Measurements from ENCODE around the gene CENPH. TPM values are rescaled to one million over a fixed set of nuclear protein-coding genes. Genes with fewer than 3 reads are reported as not detected.
"Not testable (repeated sequence)": the region's sequence is repeated elsewhere in the genome, so short reads cannot be mapped to it uniquely, and the experiment has no call there.

Gene CENPH, protein sequence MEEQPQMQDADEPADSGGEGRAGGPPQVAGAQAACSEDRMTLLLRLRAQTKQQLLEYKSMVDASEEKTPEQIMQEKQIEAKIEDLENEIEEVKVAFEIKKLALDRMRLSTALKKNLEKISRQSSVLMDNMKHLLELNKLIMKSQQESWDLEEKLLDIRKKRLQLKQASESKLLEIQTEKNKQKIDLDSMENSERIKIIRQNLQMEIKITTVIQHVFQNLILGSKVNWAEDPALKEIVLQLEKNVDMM
- 4.7 and 5.0 TPM in 2 replicates for total RNA-seq

DNA sequence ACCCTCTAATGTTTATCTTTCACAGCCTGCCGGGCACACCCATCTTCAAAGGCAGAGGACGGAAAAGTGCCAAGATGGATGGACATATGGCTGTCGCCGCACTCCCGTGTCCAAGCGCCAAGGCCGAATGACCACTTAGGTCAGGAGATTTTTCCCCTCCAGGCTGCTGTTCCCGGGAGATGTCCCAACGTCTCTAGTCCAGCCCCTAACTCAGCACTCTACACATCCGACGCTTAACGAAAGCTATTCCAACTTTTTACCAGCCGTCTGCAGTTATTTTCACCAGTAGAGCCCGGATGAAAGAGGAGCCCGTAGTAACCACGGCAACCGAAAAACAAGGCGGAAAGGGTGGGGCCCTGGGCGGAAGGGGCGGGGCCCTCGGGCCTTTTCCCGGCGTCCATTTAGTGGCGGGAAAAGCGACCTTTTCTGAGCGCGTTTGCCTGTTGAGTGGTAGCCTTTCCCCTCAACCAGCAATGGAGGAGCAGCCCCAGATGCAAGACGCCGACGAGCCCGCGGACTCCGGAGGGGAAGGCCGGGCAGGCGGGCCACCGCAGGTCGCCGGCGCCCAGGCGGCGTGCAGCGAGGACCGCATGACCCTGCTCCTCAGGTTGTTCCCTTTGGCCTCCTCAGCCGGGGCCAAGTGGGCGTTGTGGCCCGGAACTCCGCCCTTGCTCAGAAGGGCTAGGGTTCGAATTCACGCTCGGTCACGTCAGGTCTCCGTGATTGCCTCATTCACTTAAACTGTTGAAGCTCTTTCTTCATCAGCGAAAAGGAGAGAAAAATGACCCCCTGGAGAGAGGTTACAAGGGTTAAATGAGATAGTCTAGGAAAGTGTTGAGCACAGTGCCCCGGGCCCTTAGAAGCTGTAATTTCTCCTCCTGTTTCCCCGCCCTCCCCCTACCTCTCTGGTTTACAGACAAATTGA, at the start of gene CENPH:
Gene CENPH (plus strand): TSS at position 422 of the 925 bp plus-strand sequence. CDS start 52 bp downstream, at position 474.
- no peaks in the 10 kb centered on the region for H3K36me3 ChIP-seq (ENCODE audit: insufficient read depth, low read length)
- H3K79me2 ChIP-seq (ENCODE audit: insufficient read depth, low read length), result peaks cover 6% of the 10 kb centered on the region
- no peaks in the 10 kb centered on the region for H3K27me3 ChIP-seq (ENCODE audit: insufficient read depth, low read length)
- no peaks in the 10 kb centered on the region for H3K9me3 ChIP-seq (ENCODE audit: low read depth, low read length)
- peaks cover 12% of the 10 kb centered on the region for H3K4me1 ChIP-seq (ENCODE audit: insufficient read depth, low read length)
- peak within 1 kb of the TSS; percentile 91 for H3K27ac ChIP-seq (ENCODE audit: low read depth, low read length)
- peak within 1 kb of the TSS; percentile 87 for H3K4me3 ChIP-seq (ENCODE audit: insufficient read depth, low read length)
- TF ChIP-seq, protein P1, sequence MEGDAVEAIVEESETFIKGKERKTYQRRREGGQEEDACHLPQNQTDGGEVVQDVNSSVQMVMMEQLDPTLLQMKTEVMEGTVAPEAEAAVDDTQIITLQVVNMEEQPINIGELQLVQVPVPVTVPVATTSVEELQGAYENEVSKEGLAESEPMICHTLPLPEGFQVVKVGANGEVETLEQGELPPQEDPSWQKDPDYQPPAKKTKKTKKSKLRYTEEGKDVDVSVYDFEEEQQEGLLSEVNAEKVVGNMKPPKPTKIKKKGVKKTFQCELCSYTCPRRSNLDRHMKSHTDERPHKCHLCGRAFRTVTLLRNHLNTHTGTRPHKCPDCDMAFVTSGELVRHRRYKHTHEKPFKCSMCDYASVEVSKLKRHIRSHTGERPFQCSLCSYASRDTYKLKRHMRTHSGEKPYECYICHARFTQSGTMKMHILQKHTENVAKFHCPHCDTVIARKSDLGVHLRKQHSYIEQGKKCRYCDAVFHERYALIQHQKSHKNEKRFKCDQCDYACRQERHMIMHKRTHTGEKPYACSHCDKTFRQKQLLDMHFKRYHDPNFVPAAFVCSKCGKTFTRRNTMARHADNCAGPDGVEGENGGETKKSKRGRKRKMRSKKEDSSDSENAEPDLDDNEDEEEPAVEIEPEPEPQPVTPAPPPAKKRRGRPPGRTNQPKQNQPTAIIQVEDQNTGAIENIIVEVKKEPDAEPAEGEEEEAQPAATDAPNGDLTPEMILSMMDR (IDR thresholded peaks at IDR 0.05; ENCODE audit: extremely low read depth, low read depth, low read length), result no peak
- peak; percentile 95 for DNase-seq (ENCODE audit: insufficient read length, low spot score, missing footprints)
- no peaks in the 10 kb centered on the region for H4K20me1 ChIP-seq (ENCODE audit: insufficient read depth, low read length)
- peak within 1 kb of the TSS; percentile 99 for H2AFZ ChIP-seq (ENCODE audit: low read length)
- peak within 1 kb of the TSS; percentile 96 for H3K4me2 ChIP-seq (ENCODE audit: insufficient read depth, low read length)

DNA sequence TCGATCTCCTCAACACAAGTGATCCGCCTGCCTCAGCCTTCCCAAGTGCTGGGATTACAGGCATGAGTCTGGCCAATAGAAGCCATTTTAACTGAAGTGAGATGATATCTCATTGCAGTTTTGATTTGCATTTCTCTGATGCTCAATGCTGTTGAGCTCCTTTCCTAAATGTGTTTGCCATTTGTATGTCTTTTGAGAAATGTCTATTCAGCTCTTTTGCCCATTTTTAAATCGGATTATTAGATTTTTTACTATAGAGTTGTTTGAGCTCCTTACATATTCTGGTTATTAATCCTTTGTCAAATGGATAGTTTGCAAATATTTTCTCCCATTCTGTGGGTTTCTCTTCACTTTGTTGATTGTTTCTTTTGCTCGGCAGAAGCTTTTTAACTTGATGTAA, 49.1 kb upstream of the CENPH start:
- not testable (repeated sequence) for H4K20me1 ChIP-seq (ENCODE audit: insufficient read depth, low read length); H3K27ac ChIP-seq (ENCODE audit: low read depth, low read length); H3K4me2 ChIP-seq (ENCODE audit: insufficient read depth, low read length); H3K4me3 ChIP-seq (ENCODE audit: insufficient read depth, low read length); H3K9me3 ChIP-seq (ENCODE audit: low read depth, low read length); H3K27me3 ChIP-seq (ENCODE audit: insufficient read depth, low read length); H3K36me3 ChIP-seq (ENCODE audit: insufficient read depth, low read length); H3K4me1 ChIP-seq (ENCODE audit: insufficient read depth, low read length); H2AFZ ChIP-seq (ENCODE audit: low read length); DNase-seq (ENCODE audit: insufficient read length, low spot score, missing footprints); H3K79me2 ChIP-seq (ENCODE audit: insufficient read depth, low read length)

DNA sequence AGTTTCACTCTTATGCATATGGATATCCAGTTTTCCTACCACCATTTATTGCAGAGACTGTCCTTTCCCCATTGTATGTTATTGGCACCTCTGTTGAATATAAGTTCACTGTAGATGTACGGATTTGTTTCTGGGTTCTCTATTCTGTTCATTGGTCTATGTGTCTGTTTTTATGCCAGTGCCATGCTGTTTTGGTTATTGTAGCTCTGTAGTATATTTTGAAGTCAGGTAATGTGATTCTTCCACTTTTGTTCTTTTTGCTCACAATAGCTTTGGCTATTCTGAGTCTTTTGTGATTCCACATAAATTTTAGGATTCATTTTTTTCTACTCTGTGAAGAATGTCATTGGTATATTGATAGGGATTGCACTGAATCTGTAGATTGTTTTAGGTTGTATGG, 48.6 kb upstream of the CENPH start:
- Histone ChIP-seq H3K4me2 (ENCODE audit: insufficient read depth, low read length) (no peak overlapping the region), H3K4me1 (ENCODE audit: insufficient read depth, low read length) (no peaks in the 10 kb centered on the region), H2AFZ (ENCODE audit: low read length) (no peak overlapping the region), H3K79me2 (ENCODE audit: insufficient read depth, low read length) (no peaks in the 10 kb centered on the region), H3K27me3 (ENCODE audit: insufficient read depth, low read length) (no peaks in the 10 kb centered on the region), H3K4me3 (ENCODE audit: insufficient read depth, low read length) (no peak overlapping the region), H3K9me3 (ENCODE audit: low read depth, low read length) (peaks cover 4% of the 10 kb centered on the region), H3K36me3 (ENCODE audit: insufficient read depth, low read length) (no peaks in the 10 kb centered on the region), H3K27ac (ENCODE audit: low read depth, low read length) (no peak overlapping the region), H4K20me1 (ENCODE audit: insufficient read depth, low read length) (no peaks in the 10 kb centered on the region)
- DNase-seq (ENCODE audit: insufficient read length, low spot score, missing footprints), result no peak
- TF ChIP-seq, protein P1 (IDR thresholded peaks at IDR 0.05; ENCODE audit: extremely low read depth, low read depth, low read length), result no peak

DNA sequence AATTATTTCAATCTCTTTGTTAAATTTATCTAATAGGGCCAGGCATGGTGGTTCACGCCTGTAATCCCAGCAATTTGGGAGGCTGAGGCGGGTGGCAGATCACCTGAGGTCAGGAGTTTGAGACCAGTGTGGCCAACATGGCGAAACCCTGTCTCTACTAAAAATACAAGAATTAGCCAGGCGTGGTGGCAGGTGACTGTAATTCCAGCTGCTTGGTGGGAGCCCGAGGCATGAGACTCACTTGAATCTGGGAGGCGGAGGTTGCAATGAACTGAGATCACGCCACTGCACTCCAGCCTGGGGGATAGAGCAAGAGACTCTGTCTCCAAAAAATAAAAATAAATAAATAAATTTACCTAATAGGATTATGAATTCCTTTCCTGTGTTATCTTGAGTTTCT, 40.8 kb upstream of the CENPH start:
- not testable (repeated sequence) for H4K20me1 ChIP-seq (ENCODE audit: insufficient read depth, low read length)

More for the DNA sequence above, 40.8 kb upstream of the CENPH start:
- DNase-seq (ENCODE audit: insufficient read length, low spot score, missing footprints); H3K4me3 ChIP-seq (ENCODE audit: insufficient read depth, low read length); H3K9me3 ChIP-seq (ENCODE audit: low read depth, low read length); H2AFZ ChIP-seq (ENCODE audit: low read length); H3K27me3 ChIP-seq (ENCODE audit: insufficient read depth, low read length); H3K36me3 ChIP-seq (ENCODE audit: insufficient read depth, low read length); H3K4me1 ChIP-seq (ENCODE audit: insufficient read depth, low read length); H3K27ac ChIP-seq (ENCODE audit: low read depth, low read length); H3K4me2 ChIP-seq (ENCODE audit: insufficient read depth, low read length); H3K79me2 ChIP-seq (ENCODE audit: insufficient read depth, low read length): not testable (repeated sequence)
